SK-N-SH treated with all-trans-retinoic acid at 6 μM for 48 hours (cell line): ENCODE data around the gene PRSS8.

ENCODE experiments used
- ATAC-seq: fragments of 200-7000 bp; cut with Tn5 transposase; 3 replicates; pipeline ENCODE4 v1.9.1; 2020; ENCODE audit warnings: mild to moderate bottlenecking, moderate library complexity
- ARNTL ChIP-seq: fragments of 450-650 bp; formaldehyde crosslinking; IDR thresholded peaks from 2 replicates; pipeline ENCODE4 v1.5.0; 2020; ENCODE audit warnings: low read depth, mild to moderate bottlenecking, moderate library complexity, borderline replicate concordance
- BACH2 ChIP-seq: fragments of 250-450 bp; sonication (Bioruptor Pico); IDR thresholded peaks from 2 replicates; pipeline ENCODE4 v1.9.0; 2021; ENCODE audit warnings: mild to moderate bottlenecking, borderline replicate concordance
- CSDC2 ChIP-seq: fragments of 250-450 bp; sonication (Bioruptor Pico); IDR thresholded peaks from 2 replicates; pipeline ENCODE4 v1.5.0; 2020; ENCODE audit warnings: mild to moderate bottlenecking, moderate library complexity
- ESRRG ChIP-seq: fragments of 250-450 bp; sonication (Bioruptor Pico); IDR thresholded peaks from 2 replicates; pipeline ENCODE4 v1.6.1; 2021; ENCODE audit warnings: mild to moderate bottlenecking
- GLIS3 ChIP-seq: fragments of 250-450 bp; sonication (Bioruptor Pico); IDR thresholded peaks from 2 replicates; pipeline ENCODE4 v1.5.0; 2020; ENCODE audit warnings: mild to moderate bottlenecking, moderate library complexity
- ISL1 ChIP-seq: fragments of 250-450 bp; sonication (Bioruptor Pico); IDR thresholded peaks from 2 replicates; pipeline ENCODE4 v2.1.2; 2022; ENCODE audit warnings: mild to moderate bottlenecking, moderate library complexity
- OSR1 ChIP-seq: fragments of 250-450 bp; sonication (Bioruptor Pico); IDR thresholded peaks from 2 replicates; pipeline ENCODE4 v1.8.0; 2022; ENCODE audit warnings: moderate library complexity, mild to moderate bottlenecking, inconsistent platforms
- POU6F1 ChIP-seq: fragments of 250-450 bp; sonication (Bioruptor Pico); IDR thresholded peaks from 2 replicates; pipeline ENCODE4 v1.8.0; 2021; ENCODE audit warnings: low read depth, mild to moderate bottlenecking, moderate library complexity, borderline replicate concordance
- PPARA ChIP-seq: fragments of 250-450 bp; sonication (Bioruptor Pico); IDR thresholded peaks from 2 replicates; pipeline ENCODE4 v1.5.0; 2020; ENCODE audit warnings: mild to moderate bottlenecking, borderline replicate concordance
- RARB ChIP-seq: fragments of 250-450 bp; sonication (Bioruptor Pico); IDR thresholded peaks from 2 replicates; pipeline ENCODE4 v1.8.0; 2021; ENCODE audit warnings: mild to moderate bottlenecking, moderate library complexity
- SNAI2 ChIP-seq: fragments of 250-450 bp; sonication (Bioruptor Pico); IDR thresholded peaks from 2 replicates; pipeline ENCODE4 v1.5.0; 2020; ENCODE audit warnings: mild to moderate bottlenecking, moderate library complexity
- TCF4 ChIP-seq: fragments of 250-450 bp; sonication (Bioruptor Pico); IDR thresholded peaks from 2 replicates; pipeline ENCODE4 v1.8.0; 2021; ENCODE audit warnings: mild to moderate bottlenecking, moderate library complexity, borderline replicate concordance
- TOX ChIP-seq: fragments of 250-450 bp; sonication (Bioruptor Pico); IDR thresholded peaks from 2 replicates; pipeline ENCODE4 v1.8.0; 2021; ENCODE audit warnings: mild to moderate bottlenecking, moderate library complexity, borderline replicate concordance
- ZFP3 ChIP-seq: fragments of 250-450 bp; sonication (Bioruptor Pico); IDR thresholded peaks from 2 replicates; pipeline ENCODE4 v1.5.0; 2020; ENCODE audit warnings: mild to moderate bottlenecking, moderate library complexity
- ZFP30 ChIP-seq: fragments of 450-650 bp; formaldehyde crosslinking; IDR thresholded peaks from 2 replicates; pipeline ENCODE4 v1.5.0; 2022; ENCODE audit warnings: mild to moderate bottlenecking, moderate library complexity
- ZNF565 ChIP-seq: fragments of 450-650 bp; formaldehyde crosslinking; conservative IDR thresholded peaks from 2 replicates; pipeline ENCODE4 v1.5.0; 2020; ENCODE audit warnings: low read depth, mild to moderate bottlenecking, moderate library complexity
- ZNF70 ChIP-seq: fragments of 450-650 bp; formaldehyde crosslinking; IDR thresholded peaks from 2 replicates; pipeline ENCODE4 v1.5.0; 2020; ENCODE audit warnings: mild to moderate bottlenecking, moderate library complexity
- ZNF8 ChIP-seq: fragments of 450-650 bp; formaldehyde crosslinking; IDR thresholded peaks from 2 replicates; pipeline ENCODE4 v1.5.0; 2020; ENCODE audit warnings: mild to moderate bottlenecking, moderate library complexity
- TF ChIP-seq, protein P1 (sequence below): fragments of 250-450 bp; sonication (Bioruptor Pico); IDR thresholded peaks from 2 replicates; pipeline ENCODE4 v1.8.0; 2020; ENCODE audit warnings: mild to moderate bottlenecking, moderate library complexity, borderline replicate concordance
- TF ChIP-seq, protein P2 (sequence below): fragments of 250-450 bp; sonication (Bioruptor Pico); IDR thresholded peaks from 2 replicates; pipeline ENCODE4 v1.5.1; 2021; ENCODE audit warnings: mild to moderate bottlenecking, moderate library complexity
- TF ChIP-seq, protein P3 (sequence below): fragments of 250-450 bp; sonication (Bioruptor Pico); IDR thresholded peaks from 2 replicates; pipeline ENCODE4 v1.5.1; 2020; ENCODE audit warnings: low read depth, mild to moderate bottlenecking, moderate library complexity
- TF ChIP-seq, protein P4 (sequence below): fragments of 250-450 bp; sonication (Bioruptor Pico); IDR thresholded peaks from 2 replicates; pipeline ENCODE4 v1.5.0; 2020; ENCODE audit warnings: mild to moderate bottlenecking, moderate library complexity

PRSS8 gene

DNA sequence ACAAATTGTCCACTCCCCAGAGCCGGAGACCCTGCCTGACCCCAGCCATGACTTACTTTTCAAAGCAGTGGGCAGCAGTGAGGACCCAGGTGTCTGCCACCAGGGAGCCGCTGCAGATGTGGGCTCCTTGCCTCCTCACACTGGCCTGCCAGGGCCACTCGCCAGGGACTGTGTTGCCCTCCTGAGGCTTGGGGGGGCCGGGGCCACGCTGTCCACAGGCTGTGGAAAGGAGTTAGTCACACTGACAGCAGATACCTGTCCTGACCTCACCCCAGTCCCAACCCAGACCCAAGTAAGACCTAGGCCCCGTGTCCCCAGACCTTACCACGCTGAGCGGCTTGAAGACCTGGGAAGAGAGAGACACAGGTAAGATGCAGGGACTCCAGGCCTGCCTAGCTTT lies 48.0 kb downstream of the PRSS8 start:
- no peak for TF ChIP-seq BACH2 (CRISPR knock-in tag)
- TF ChIP-seq, all 23 proteins: peak for 0
- no peak for ATAC-seq

GRCh38 chr16:31086629-31086906 lies 49.0 kb downstream of the PRSS8 start:
- no peak for TF ChIP-seq PPARA
- TF ChIP-seq, protein P1, sequence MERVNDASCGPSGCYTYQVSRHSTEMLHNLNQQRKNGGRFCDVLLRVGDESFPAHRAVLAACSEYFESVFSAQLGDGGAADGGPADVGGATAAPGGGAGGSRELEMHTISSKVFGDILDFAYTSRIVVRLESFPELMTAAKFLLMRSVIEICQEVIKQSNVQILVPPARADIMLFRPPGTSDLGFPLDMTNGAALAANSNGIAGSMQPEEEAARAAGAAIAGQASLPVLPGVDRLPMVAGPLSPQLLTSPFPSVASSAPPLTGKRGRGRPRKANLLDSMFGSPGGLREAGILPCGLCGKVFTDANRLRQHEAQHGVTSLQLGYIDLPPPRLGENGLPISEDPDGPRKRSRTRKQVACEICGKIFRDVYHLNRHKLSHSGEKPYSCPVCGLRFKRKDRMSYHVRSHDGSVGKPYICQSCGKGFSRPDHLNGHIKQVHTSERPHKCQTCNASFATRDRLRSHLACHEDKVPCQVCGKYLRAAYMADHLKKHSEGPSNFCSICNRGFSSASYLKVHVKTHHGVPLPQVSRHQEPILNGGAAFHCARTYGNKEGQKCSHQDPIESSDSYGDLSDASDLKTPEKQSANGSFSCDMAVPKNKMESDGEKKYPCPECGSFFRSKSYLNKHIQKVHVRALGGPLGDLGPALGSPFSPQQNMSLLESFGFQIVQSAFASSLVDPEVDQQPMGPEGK (CRISPR knock-in tag): no peak
- TF ChIP-seq ARNTL (CRISPR knock-in tag): no peak
- no peak for TF ChIP-seq CSDC2
- TF ChIP-seq TOX (CRISPR knock-in tag): no peak
- TF ChIP-seq ZNF70 (CRISPR knock-in tag): no peak
- no peak for TF ChIP-seq ZNF8 (CRISPR knock-in tag)
- no peak for TF ChIP-seq OSR1
- TF ChIP-seq, protein P2, sequence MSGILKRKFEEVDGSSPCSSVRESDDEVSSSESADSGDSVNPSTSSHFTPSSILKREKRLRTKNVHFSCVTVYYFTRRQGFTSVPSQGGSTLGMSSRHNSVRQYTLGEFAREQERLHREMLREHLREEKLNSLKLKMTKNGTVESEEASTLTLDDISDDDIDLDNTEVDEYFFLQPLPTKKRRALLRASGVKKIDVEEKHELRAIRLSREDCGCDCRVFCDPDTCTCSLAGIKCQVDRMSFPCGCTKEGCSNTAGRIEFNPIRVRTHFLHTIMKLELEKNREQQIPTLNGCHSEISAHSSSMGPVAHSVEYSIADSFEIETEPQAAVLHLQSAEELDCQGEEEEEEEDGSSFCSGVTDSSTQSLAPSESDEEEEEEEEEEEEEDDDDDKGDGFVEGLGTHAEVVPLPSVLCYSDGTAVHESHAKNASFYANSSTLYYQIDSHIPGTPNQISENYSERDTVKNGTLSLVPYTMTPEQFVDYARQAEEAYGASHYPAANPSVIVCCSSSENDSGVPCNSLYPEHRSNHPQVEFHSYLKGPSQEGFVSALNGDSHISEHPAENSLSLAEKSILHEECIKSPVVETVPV (CRISPR knock-in tag): no peak
- no peak for TF ChIP-seq SNAI2 (CRISPR knock-in tag)
- no peak for TF ChIP-seq TCF4 (CRISPR knock-in tag)
- no peak for TF ChIP-seq POU6F1 (CRISPR knock-in tag)
- TF ChIP-seq GLIS3 (CRISPR knock-in tag): no peak
- no peak for TF ChIP-seq RARB (CRISPR knock-in tag)
- no peak for TF ChIP-seq ESRRG (CRISPR knock-in tag)
- TF ChIP-seq ISL1: no peak
- TF ChIP-seq, protein P3, sequence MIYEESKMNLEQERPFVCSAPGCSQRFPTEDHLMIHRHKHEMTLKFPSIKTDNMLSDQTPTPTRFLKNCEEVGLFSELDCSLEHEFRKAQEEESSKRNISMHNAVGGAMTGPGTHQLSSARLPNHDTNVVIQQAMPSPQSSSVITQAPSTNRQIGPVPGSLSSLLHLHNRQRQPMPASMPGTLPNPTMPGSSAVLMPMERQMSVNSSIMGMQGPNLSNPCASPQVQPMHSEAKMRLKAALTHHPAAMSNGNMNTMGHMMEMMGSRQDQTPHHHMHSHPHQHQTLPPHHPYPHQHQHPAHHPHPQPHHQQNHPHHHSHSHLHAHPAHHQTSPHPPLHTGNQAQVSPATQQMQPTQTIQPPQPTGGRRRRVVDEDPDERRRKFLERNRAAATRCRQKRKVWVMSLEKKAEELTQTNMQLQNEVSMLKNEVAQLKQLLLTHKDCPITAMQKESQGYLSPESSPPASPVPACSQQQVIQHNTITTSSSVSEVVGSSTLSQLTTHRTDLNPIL (CRISPR knock-in tag): no peak
- ATAC-seq: no peak

- ATAC-seq: no peak
- no peak for TF ChIP-seq PPARA
- no peak for TF ChIP-seq ZNF8 (CRISPR knock-in tag)
- TF ChIP-seq ARNTL (CRISPR knock-in tag): no peak
- TF ChIP-seq OSR1: no peak
- no peak for TF ChIP-seq ZFP30 (CRISPR knock-in tag)
- no peak for TF ChIP-seq TOX (CRISPR knock-in tag)
- TF ChIP-seq TCF4 (CRISPR knock-in tag): no peak
Measured at GRCh38 chr16:31085873-31086628, 49.5 kb downstream of the PRSS8 start.

GRCh38 chr16:31085411-31085810 lies 50.1 kb downstream of the PRSS8 start:
- ATAC-seq: no peak
- TF ChIP-seq, protein P4, sequence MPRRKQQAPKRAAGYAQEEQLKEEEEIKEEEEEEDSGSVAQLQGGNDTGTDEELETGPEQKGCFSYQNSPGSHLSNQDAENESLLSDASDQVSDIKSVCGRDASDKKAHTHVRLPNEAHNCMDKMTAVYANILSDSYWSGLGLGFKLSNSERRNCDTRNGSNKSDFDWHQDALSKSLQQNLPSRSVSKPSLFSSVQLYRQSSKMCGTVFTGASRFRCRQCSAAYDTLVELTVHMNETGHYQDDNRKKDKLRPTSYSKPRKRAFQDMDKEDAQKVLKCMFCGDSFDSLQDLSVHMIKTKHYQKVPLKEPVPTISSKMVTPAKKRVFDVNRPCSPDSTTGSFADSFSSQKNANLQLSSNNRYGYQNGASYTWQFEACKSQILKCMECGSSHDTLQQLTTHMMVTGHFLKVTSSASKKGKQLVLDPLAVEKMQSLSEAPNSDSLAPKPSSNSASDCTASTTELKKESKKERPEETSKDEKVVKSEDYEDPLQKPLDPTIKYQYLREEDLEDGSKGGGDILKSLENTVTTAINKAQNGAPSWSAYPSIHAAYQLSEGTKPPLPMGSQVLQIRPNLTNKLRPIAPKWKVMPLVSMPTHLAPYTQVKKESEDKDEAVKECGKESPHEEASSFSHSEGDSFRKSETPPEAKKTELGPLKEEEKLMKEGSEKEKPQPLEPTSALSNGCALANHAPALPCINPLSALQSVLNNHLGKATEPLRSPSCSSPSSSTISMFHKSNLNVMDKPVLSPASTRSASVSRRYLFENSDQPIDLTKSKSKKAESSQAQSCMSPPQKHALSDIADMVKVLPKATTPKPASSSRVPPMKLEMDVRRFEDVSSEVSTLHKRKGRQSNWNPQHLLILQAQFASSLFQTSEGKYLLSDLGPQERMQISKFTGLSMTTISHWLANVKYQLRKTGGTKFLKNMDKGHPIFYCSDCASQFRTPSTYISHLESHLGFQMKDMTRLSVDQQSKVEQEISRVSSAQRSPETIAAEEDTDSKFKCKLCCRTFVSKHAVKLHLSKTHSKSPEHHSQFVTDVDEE (CRISPR knock-in tag): no peak
- TF ChIP-seq ZNF8 (CRISPR knock-in tag) (no peak), SNAI2 (CRISPR knock-in tag) (no peak), OSR1 (no peak), ISL1 (no peak), TCF4 (CRISPR knock-in tag) (no peak), ZFP3 (no peak), ZFP30 (CRISPR knock-in tag) (no peak), ESRRG (CRISPR knock-in tag) (no peak), ZNF565 (CRISPR knock-in tag) (no peak), POU6F1 (CRISPR knock-in tag) (no peak), TOX (CRISPR knock-in tag) (no peak), RARB (CRISPR knock-in tag) (no peak)
- TF ChIP-seq, protein P2 (CRISPR knock-in tag): no peak
